Urinary bladder (tissue), 4 donors: Measurements from ENCODE around the gene EEA1. TPM values are rescaled to one million over a fixed set of nuclear protein-coding genes. Genes with fewer than 3 reads are reported as not detected.
"Not testable (repeated sequence)": the region's sequence is repeated elsewhere in the genome, so short reads cannot be mapped to it uniquely, and the experiment has no call there.

ENCODE experiments used
- DNase-seq: peaks from one replicate; pipeline ENCODE4 v3.0.0-alpha.2; 2015; ENCODE audit errors: extremely low spot score
- H3K27ac ChIP-seq: one replicate; pipeline ENCODE4 v1.5.1; 2013; ENCODE audit warnings: low read depth, mild to moderate bottlenecking, moderate library complexity
- H3K36me3 ChIP-seq: one replicate; pipeline ENCODE4 v1.6.1; 2013; ENCODE audit warnings: mild to moderate bottlenecking, moderate library complexity; ENCODE audit not compliant: insufficient read depth
- H3K4me1 ChIP-seq: one replicate; pipeline ENCODE4 v1.6.1; 2013; ENCODE audit warnings: mild to moderate bottlenecking, moderate library complexity; ENCODE audit not compliant: insufficient read depth
- H3K4me3 ChIP-seq: one replicate; pipeline ENCODE4 v1.5.1; 2013; ENCODE audit warnings: low read depth, low read length
- WGBS: extraction: QIAGEN DNeasy Blood & Tissue Kit; methylation state at CpG from one replicate; pipeline ENCODE4 v1.1.7; 2013; 5-methylcytosine and 5-hydroxymethylcytosine counted together
- polyA plus RNA-seq: library from polyadenylated mRNA; stranded (reverse); fragments of 200-250 nt; gene quantifications from one replicate; pipeline ENCODE4 v1.2.3, GENCODE V29; 2013
- total RNA-seq: library from RNA; depleted of rRNA; stranded (reverse); fragments of >200 nt; gene quantifications from one replicate; pipeline ENCODE4 v1.2.3, GENCODE V29; 2014
- donor health status: healthy with polysubstance abuse.
- donor health status: healthy.

Gene EEA1
- total RNA-seq (53.7 TPM), polyA plus RNA-seq (8.2 TPM)

DNA sequence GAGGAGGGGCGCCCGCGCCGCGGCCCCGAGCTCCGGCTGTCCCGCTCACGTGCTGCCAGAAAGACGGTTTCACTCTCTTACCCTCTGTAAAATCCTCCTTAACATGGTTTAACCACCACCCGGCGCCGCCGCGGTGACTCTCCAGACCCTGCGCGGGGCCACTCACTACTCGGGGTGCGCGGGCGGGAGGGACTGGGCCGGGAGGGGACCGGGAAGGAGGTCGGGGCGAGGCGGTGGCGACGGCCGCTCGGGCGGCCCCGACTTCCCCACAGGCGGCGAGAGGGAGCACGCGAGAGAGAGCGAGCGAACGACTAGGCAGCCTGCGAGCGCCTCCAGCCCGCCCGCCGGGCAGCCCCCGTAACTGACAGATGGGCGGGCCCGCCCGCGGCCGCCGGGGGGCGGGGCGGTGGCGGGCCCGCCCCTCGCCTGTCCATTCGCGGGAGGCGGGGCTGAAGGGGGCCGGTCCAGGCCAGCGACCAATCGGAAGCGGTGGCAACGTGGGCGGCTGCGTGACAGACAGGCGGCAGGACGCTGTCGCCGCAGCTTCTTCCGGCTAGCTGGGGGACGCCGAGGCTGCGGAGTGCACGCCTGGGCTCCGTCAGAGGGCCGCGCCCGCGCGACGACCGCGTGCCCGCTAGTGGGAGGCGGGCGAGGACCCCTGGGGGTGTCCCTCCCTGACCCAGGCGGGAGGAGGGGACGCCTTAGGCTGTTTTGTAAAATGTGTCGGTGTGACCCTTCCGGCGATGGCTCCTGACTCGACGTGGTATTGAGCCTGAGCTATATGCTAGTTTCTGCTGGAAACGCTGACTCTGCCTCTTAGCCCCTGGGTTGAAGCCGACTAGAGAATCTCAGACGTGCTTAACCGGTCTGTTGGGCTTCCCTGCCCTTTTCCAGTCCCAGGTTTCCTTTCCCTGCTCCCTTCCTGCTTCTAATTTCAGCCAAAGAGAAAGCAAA, at the start of gene EEA1:
Gene EEA1 (minus strand): TSS at position 334 of the 954 bp plus-strand sequence. CDS start 229 bp downstream, at position 105.
- H3K4me1 ChIP-seq = no peaks in the 10 kb centered on the region
- no peaks in the 10 kb centered on the region for H3K36me3 ChIP-seq
- H3K27ac ChIP-seq = peak within 1 kb of the TSS; percentile 97
- DNase-seq = peak; percentile 89
- WGBS = under 1% methylated on average over 98 of the region's 98 CpGs
- H3K4me3 ChIP-seq = peak within 1 kb of the TSS; percentile 92

DNA sequence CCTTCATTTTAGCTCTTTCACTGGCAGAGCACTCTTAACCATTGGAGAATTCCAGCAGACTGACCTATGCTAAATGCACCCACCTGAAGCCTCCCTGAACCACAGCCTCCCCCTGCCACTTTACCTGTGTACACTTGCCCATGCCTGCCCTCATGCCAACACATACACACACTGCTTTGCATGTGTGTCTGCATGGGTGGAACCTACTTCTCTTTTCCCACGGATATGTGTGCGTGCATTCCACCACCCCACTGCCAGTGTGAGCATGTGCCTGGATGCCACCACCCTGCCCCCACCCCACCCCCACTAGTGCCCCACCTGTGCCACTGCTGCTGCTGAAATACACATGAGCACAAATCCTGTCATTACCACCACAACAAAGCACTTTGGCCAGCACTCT, 49.5 kb upstream of the EEA1 start:
- Histone ChIP-seq H3K4me1 (no peaks in the 10 kb centered on the region), H3K36me3 (no peaks in the 10 kb centered on the region), H3K4me3 (no peak overlapping the region), H3K27ac (no peak overlapping the region)
- 82% methylated on average over 2 of the region's 2 CpGs for WGBS
- no peak for DNase-seq

DNA sequence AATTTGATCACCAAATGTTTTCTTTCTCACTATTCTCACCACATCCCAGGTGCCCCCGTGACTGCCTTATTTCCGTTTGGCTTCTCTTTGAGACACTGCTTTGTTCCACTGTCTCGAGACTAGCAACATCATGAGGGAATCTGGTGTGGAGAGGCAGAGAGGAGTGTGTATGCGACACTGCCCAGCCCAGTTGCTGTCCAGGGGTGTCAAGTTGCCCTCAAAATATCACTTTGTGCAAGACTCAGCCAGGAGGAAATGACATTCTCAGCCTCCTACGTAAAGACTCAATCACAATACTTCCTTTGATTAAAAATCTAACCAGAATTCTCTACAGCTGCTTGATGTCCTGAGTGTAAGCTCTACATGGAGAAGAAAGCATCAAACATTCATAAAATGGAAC, 48.2 kb upstream of the EEA1 start:
- DNase-seq = no peak
- no peak overlapping the region for H3K27ac ChIP-seq
- H3K4me3 ChIP-seq = no peak overlapping the region
- 88% methylated on average over 5 of the region's 5 CpGs for whole genome bisulfite sequencing
- no peaks in the 10 kb centered on the region for H3K4me1 ChIP-seq
- no peaks in the 10 kb centered on the region for H3K36me3 ChIP-seq

DNA sequence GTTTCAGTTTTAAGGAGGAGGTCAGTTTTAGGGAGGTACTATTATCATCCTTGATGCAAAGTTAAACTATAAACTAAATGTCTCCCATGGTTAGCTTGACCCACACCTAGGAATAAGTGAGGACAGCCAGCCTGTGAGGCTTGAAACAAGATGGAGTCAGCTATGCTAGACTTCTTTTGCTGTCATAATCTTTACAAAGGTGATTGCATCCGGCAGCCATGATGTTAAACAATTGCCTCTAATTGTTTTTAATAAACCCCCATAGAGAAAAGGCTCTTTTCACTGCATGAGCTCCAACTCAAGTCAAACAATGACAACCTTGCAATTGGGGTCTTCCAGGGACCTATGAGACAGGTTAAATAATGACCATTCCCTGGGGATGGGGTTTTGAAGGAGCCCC, 45.7 kb upstream of the EEA1 start:
- 96% methylated on average over 1 of the region's 1 CpG for WGBS
- DNase-seq = no peak
- Histone ChIP-seq H3K4me1 (no peaks in the 10 kb centered on the region), H3K4me3 (no peak overlapping the region), H3K36me3 (no peaks in the 10 kb centered on the region), H3K27ac (no peak overlapping the region)

DNA sequence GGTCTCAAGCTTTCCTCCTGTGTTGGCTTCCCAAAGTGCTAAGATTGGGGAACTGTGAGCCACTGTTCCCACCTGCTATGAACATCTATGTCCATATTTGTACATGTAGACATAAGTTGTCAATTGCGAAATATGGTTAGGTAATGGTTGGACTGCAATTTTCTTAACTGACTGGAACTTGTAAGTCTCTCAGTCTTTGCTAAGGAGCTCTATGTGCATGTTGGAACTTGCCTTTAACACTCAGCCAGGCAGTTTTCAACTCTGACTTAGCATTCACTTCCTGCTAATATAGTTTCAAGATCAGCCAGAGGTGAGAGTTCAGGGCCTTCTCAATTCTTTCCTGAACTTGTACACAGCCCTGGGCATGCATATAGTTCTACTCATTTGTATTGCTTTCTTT, 44.5 kb upstream of the EEA1 start:
- Histone ChIP-seq H3K27ac (no peak overlapping the region), H3K4me3 (no peak overlapping the region), H3K4me1 (no peaks in the 10 kb centered on the region), H3K36me3 (no peaks in the 10 kb centered on the region)
- DNase-seq = no peak
- WGBS = 97% methylated on average over 1 of the region's 1 CpG

DNA sequence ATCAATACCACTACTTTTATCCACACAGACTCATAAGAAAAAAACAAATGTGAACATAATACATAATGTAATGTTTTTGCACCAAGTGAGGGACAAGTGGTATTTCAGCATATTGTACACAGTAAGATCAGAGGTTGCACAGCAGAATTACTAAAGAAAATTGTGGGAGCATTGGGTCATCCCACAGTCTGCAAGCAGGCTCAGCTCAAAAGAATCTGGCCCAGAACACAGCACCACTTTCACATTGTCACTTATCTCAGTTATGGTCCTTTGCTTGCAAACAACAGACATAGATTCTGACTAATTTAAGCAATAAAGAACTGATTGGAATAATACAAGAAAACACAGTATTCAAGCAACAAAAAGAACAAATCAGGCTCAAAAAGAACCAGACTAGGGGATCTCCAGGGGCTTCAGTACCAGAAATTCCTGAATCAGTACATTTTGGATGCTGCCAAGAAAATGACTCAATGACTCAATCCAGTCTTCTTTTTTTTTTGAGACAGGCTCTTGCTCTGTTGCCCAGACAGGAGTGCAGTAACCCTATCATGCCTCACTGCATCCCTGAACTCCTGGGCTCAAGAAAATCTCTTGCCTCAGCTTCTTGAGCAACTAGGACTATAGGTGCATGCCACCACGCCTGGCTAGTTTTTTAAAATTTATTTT, 42.9 kb upstream of the EEA1 start:
- whole genome bisulfite sequencing = 92% methylated on average over 1 of the region's 1 CpG
- no peak for DNase-seq
- Histone ChIP-seq H3K36me3 (no peaks in the 10 kb centered on the region), H3K4me3 (no peak overlapping the region), H3K27ac (no peak overlapping the region), H3K4me1 (no peaks in the 10 kb centered on the region)

DNA sequence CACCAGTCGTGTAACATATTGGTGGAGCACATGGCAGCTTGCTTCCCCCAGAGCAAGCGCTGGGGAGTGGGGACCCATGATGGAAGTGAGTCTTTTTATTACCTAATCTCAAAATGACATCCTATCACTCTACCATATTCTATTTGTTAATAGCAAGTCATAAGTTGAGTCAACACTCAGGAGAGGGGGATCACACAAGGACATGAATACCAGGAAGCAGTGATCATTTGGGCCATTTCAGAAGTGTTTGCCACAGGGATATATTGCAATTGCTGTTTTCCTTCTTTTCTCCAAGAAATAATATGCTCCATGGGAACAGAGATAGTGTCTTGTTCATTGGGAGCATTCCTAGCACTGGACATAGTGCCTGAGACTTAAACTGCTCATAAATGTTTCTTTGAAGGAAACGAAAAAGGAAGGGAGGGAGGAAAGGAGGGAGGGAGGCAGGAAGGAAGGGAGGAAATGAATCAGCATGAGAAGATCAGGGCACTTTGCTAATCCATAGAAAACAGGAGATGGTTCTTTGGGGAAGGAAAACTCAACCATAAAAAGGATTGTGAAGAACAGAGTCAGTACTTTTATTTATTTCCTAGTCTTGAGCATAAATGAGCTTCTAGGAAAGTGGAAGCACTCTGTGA, 39.2 kb upstream of the EEA1 start:
- WGBS = 69% methylated on average over 3 of the region's 3 CpGs
- Histone ChIP-seq H3K27ac (no peak overlapping the region), H3K4me3 (no peak overlapping the region), H3K4me1 (no peaks in the 10 kb centered on the region), H3K36me3 (no peaks in the 10 kb centered on the region)
- DNase-seq = no peak

DNA sequence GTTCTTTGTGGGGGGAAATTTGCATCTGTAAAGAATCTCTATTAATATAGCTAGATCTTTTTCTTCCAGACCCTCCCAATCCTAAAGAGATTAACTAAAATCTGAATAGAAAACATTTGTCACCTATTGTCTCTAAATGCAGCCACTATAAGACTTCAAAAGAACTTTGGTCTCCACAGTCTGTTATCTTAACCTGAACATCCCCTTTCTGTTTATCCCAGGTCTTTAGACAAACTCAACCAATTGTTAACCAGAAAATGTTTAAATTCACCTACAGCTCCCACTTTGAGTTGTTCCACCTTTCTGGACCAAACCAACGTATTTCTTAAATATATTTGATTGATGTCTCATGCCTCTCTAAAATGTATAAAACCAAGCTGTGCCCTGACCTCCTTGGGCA, 35.3 kb upstream of the EEA1 start:
- not testable (repeated sequence) for DNase-seq, H3K4me1 ChIP-seq, H3K4me3 ChIP-seq, H3K36me3 ChIP-seq, H3K27ac ChIP-seq
- WGBS = 64% methylated on average over 1 of the region's 1 CpG

DNA sequence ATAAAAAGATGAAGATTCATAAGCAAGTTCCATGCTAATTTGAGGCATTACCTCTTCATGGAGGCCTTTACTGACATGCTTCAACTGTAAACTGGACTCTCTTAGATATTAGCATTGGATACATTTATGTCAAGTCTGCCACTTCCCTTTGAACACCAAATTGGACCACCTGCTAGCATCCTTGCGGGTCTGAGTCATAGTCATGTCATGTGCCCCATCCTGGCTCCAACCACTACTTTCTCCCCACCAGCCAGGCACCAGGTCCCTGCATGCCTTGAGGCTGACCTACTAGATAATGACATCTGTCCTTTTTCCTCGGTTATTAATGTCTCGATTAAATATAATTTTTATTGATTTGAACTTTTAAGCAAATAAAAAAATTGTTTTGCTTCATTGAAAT, 32.9 kb upstream of the EEA1 start:
- 96% methylated on average over 3 of the region's 3 CpGs for WGBS
- Histone ChIP-seq H3K27ac (no peak overlapping the region), H3K36me3 (no peaks in the 10 kb centered on the region), H3K4me3 (no peak overlapping the region), H3K4me1 (no peaks in the 10 kb centered on the region)
- no peak for DNase-seq

DNA sequence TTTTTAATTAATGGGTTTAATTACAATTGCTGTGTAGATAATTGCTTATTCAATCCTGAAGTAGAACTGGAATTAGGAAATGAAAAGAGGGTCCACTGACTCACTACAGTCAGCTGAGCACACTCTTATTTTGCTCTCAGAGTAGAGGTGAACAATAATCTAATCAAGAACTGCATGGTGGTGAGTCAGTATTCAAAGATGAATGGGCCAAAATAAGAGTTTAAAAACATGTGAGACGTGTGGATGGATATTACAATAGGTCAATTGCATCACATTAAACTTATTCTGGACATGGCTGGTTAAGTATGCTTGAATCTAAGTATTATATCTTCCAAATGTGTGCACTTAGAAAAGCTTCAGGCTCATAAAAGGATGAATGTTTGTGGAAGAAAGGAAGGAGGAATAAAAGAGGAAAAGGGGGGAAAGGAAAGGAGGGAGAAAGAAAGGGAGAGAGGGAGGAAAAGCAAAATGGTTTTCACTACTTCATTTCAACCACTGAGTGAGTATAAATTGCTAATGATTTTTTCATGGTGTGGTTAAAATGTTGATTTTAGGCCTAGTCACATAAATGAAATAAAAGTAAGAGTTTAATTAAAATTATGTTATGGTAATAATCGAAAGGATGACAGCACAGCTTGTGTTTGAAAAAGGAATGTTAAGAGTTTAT, 27.0 kb upstream of the EEA1 start:
- Histone ChIP-seq H3K4me1 (no peaks in the 10 kb centered on the region), H3K4me3 (no peak overlapping the region), H3K36me3 (no peaks in the 10 kb centered on the region), H3K27ac (no peak overlapping the region)
- DNase-seq = no peak
- WGBS = 61% methylated on average over 2 of the region's 2 CpGs

DNA sequence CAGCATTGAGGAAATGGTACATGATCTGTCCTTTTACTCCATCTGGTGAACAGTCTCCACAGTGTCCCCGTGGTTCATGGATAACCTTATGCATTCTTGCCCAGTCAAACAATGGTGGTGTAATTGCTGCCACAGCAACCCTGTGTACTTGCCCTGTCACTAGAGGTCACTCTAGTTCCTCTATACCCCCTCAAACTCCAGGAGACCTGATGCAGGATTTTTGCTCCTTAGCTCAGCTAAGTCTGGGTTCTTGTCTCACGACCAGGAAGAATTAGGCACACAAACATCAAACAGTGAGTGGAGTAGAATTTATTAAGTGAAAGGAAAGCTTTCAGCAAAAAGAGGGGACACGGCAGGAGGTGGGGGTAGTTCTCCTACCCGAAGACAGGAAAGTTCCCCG, 24.7 kb upstream of the EEA1 start:
- H3K4me3 ChIP-seq = no peak overlapping the region
- DNase-seq = no peak
- H3K27ac ChIP-seq = no peak overlapping the region
- no peaks in the 10 kb centered on the region for H3K4me1 ChIP-seq
- 95% methylated on average over 5 of the region's 5 CpGs for whole genome bisulfite sequencing
- no peaks in the 10 kb centered on the region for H3K36me3 ChIP-seq

DNA sequence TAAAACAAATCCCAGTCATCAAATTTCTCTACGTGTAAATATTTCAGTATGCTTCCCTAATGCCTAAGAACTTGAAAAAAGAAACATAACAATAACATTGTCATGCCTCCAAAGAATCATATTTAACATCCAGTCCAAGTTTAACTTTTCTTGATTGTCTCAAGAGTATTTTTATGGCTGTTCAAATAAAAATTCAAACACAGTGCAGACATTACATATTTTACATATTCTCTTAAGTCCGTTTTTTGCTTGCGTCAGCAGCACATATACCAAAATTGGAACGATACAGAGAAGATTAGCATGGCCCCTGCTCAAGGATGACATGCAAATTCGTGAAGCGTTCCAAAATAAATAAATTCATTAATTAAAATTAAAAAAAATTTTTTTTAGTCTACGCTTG, 23.3 kb upstream of the EEA1 start:
- Histone ChIP-seq H3K4me3 (no peak overlapping the region), H3K4me1 (no peaks in the 10 kb centered on the region), H3K27ac (no peak overlapping the region), H3K36me3 (no peaks in the 10 kb centered on the region)
- no peak for DNase-seq
- WGBS = 32% methylated on average over 7 of the region's 7 CpGs

DNA sequence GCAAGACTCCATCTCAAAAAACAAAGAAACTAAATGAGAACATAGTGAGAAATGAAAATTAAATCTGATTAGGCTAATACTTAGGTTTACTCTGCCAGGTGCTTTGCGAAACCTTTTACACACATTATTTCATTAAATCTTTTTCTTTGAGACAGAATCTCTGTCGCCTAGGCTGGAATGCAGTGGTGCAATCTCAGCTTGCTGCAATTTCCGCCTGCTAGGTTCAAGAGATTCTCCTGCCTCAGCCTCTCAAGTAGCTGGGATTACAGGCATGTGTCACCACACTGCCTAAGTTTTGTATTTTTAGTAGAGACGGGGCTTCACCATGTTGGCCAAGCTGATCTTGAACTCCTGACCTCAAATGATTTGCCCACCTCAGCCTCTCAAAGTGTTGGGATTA, 21.9 kb upstream of the EEA1 start:
- no peak overlapping the region for H3K4me3 ChIP-seq
- no peaks in the 10 kb centered on the region for H3K36me3 ChIP-seq
- no peak for DNase-seq
- no peaks in the 10 kb centered on the region for H3K4me1 ChIP-seq
- WGBS = 96% methylated on average over 4 of the region's 4 CpGs
- no peak overlapping the region for H3K27ac ChIP-seq
